ENCODE data around the gene EEPD1. TPM values are rescaled to one million over a fixed set of nuclear protein-coding genes. Genes with fewer than 3 reads are reported as not detected.

Gene EEPD1
- total RNA-seq, 3 donors from 2014 or later = 0.63 to 1.4 (median 1.3) TPM

GRCh38 chr7:36299223-36299774, 146.2 kb downstream of the EEPD1 start:
- no peaks in the 10 kb centered on the region for H3K9me3 Mint-ChIP-seq
- H3K4me3 Mint-ChIP-seq = no peak overlapping the region
- DNase-seq = no peak
- H3K27me3 Mint-ChIP-seq (ENCODE audit: low read depth) = no peaks in the 10 kb centered on the region
- ATAC-seq = no peak
- H3K36me3 Mint-ChIP-seq (ENCODE audit: insufficient read depth) = no peaks in the 10 kb centered on the region
- no peaks in the 10 kb centered on the region for H3K4me1 Mint-ChIP-seq (ENCODE audit: low read depth)

DNA sequence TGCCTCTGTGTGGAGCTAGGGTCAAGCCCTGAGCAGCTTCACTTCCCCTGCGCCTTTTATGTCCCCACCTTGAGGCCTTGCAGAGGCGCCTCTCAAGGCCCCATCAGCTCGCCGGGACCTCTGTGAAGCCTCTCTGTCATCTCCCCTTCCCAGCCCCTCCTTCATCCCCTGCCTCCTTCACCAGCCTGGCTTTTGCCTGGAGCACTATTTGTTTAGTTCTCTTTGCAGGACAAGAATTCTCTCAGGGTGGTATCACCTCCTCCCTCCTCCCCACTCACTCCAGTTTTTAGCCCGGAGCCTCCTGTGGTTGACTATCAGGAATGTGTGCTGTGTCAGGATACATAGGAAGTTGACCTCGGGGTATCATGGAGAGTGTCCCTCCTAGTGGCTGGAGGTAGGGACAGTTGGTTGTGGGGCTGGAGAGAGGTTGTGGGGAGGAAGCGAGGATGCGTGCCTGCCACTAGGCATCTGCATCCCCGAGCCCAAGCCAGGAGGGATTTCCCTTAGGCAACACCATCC, 146.8 kb downstream of the EEPD1 start:
- Mint-ChIP-seq H3K9me3 (no peaks in the 10 kb centered on the region), H3K36me3 (ENCODE audit: insufficient read depth) (no peaks in the 10 kb centered on the region), H3K4me3 (no peak overlapping the region), H3K4me1 (ENCODE audit: low read depth) (no peaks in the 10 kb centered on the region), H3K27me3 (ENCODE audit: low read depth) (no peaks in the 10 kb centered on the region)
- ATAC-seq (no peak), DNase-seq (no peak)

- Mint-ChIP-seq H3K4me3 (no peak overlapping the region), H3K4me1 (ENCODE audit: low read depth) (no peaks in the 10 kb centered on the region), H3K36me3 (ENCODE audit: insufficient read depth) (no peaks in the 10 kb centered on the region), H3K9me3 (no peaks in the 10 kb centered on the region), H3K27me3 (ENCODE audit: low read depth) (no peaks in the 10 kb centered on the region)
- DNase-seq = no peak
- ATAC-seq = no peak
Measured at GRCh38 chr7:36300696-36301350, 147.8 kb downstream of the EEPD1 start.

- H3K4me1 Mint-ChIP-seq (ENCODE audit: low read depth) = no peaks in the 10 kb centered on the region
- no peaks in the 10 kb centered on the region for H3K9me3 Mint-ChIP-seq
- no peak overlapping the region for H3K4me3 Mint-ChIP-seq
- no peak for ATAC-seq
- no peaks in the 10 kb centered on the region for H3K36me3 Mint-ChIP-seq (ENCODE audit: insufficient read depth)
- H3K27me3 Mint-ChIP-seq (ENCODE audit: low read depth) = no peaks in the 10 kb centered on the region
- DNase-seq = no peak
Measured at GRCh38 chr7:36301914-36302771, 149.1 kb downstream of the EEPD1 start.

DNA sequence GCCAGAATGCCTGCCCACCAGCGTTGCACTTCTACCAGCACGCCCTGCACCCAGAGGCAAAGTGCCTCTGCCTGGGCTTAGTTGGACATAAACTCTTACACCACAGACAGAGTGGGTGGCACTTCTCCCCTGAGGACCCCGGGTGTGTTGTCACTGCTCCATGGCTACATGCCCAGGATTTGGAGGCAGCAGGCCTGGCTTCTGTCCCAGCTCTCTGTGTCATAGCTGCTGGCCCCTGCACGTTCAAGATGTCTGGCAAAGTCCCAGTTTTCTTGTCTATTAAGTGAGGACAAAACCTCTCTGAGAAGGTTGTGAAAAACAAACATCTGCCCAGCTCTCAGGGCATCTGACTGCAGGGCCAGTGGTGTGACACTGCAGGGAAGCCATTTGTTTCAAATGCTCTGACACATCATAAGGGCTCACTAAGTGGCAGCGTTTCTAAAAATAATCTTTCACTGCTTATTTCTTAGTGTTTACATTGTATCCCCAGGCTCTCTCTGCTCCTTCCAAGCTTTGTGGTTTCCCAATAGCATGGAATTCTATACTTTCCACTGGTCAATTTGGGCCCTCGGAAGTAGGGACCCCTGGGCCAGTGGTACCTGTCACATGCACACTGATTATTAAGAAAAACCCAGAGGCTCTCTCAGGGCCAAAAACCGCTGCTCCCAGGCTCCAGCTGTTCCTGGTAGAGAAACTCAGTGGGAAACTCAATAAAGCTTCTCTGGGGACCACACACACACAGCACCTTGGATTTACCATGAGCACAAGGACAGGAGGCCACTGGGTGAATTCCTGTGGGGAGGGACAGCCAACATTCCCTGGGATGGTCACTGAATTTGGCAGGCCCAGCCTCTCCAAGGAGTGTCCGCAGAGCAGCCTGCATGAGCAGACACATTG, 150.4 kb downstream of the EEPD1 start:
- Mint-ChIP-seq H3K27me3 (ENCODE audit: low read depth) (no peaks in the 10 kb centered on the region), H3K36me3 (ENCODE audit: insufficient read depth) (no peaks in the 10 kb centered on the region), H3K9me3 (no peaks in the 10 kb centered on the region), H3K4me1 (ENCODE audit: low read depth) (no peaks in the 10 kb centered on the region), H3K4me3 (no peak overlapping the region)
- DNase-seq = no peak
- ATAC-seq = no peak

GRCh38 chr7:36304099-36304425, 151.0 kb downstream of the EEPD1 start:
- Mint-ChIP-seq H3K4me1 (ENCODE audit: low read depth) (no peaks in the 10 kb centered on the region), H3K4me3 (no peak overlapping the region), H3K9me3 (no peaks in the 10 kb centered on the region), H3K36me3 (ENCODE audit: insufficient read depth) (no peaks in the 10 kb centered on the region), H3K27me3 (ENCODE audit: low read depth) (no peaks in the 10 kb centered on the region)
- ATAC-seq (no peak), DNase-seq (no peak)

- H3K4me1 Mint-ChIP-seq (ENCODE audit: low read depth) = no peaks in the 10 kb centered on the region
- no peak for ATAC-seq
- no peaks in the 10 kb centered on the region for H3K36me3 Mint-ChIP-seq (ENCODE audit: insufficient read depth)
- H3K27me3 Mint-ChIP-seq (ENCODE audit: low read depth) = no peaks in the 10 kb centered on the region
- H3K9me3 Mint-ChIP-seq = no peaks in the 10 kb centered on the region
- no peak overlapping the region for H3K4me3 Mint-ChIP-seq
- no peak for DNase-seq
Measured at GRCh38 chr7:36305226-36305625, 152.2 kb downstream of the EEPD1 start.

GRCh38 chr7:36305648-36306047, 152.6 kb downstream of the EEPD1 start:
- DNase-seq (no peak), ATAC-seq (no peak)
- no peak overlapping the region for H3K4me3 Mint-ChIP-seq
- no peaks in the 10 kb centered on the region for H3K9me3 Mint-ChIP-seq
- no peaks in the 10 kb centered on the region for H3K36me3 Mint-ChIP-seq (ENCODE audit: insufficient read depth)
- no peaks in the 10 kb centered on the region for H3K4me1 Mint-ChIP-seq (ENCODE audit: low read depth)
- no peaks in the 10 kb centered on the region for H3K27me3 Mint-ChIP-seq (ENCODE audit: low read depth)

DNA sequence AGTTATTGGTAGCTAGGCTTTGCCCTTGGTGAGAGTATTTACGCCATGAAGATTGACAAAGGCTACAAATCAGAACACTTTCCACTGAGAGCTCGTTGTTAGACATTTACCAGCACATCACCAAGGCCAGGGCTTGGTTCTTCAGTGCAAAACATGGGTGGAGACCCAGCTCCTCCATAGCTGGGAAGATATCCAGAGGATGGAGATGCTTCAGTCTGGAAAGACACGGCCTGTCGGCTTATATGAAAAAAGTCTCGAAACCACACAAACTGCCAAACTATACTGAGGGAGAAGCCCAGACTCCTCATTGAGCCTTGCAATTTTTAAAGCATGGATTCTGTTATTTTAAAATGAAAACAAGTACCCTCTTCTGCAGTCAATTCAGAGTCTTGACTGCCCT, 153.2 kb downstream of the EEPD1 start:
- Mint-ChIP-seq H3K4me3 (no peak overlapping the region), H3K9me3 (no peaks in the 10 kb centered on the region), H3K36me3 (ENCODE audit: insufficient read depth) (no peaks in the 10 kb centered on the region), H3K27me3 (ENCODE audit: low read depth) (no peaks in the 10 kb centered on the region), H3K4me1 (ENCODE audit: low read depth) (no peaks in the 10 kb centered on the region)
- DNase-seq = no peak
- no peak for ATAC-seq

DNA sequence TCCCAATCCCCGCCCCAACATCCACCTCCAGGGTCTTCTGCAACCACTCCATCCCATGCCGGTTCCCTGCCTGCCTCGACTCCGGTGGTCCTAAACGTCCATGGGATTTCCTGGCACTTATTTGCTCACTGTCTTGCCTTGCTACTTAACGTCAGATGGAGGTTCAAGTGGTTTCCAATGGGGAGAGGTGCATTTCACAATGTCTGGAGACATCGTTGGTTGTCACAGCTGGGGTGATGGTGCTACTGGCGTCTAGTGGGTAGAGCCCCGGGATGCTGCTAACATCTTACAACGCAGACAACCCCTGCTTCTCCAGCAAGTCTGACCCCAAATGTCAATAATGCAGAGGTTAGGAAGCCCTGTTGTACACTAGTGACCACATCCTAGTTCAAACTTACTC, 153.7 kb downstream of the EEPD1 start:
- H3K27me3 Mint-ChIP-seq (ENCODE audit: low read depth) = no peaks in the 10 kb centered on the region
- H3K9me3 Mint-ChIP-seq = no peaks in the 10 kb centered on the region
- ATAC-seq (no peak), DNase-seq (no peak)
- no peaks in the 10 kb centered on the region for H3K36me3 Mint-ChIP-seq (ENCODE audit: insufficient read depth)
- H3K4me1 Mint-ChIP-seq (ENCODE audit: low read depth) = no peaks in the 10 kb centered on the region
- no peak overlapping the region for H3K4me3 Mint-ChIP-seq

DNA sequence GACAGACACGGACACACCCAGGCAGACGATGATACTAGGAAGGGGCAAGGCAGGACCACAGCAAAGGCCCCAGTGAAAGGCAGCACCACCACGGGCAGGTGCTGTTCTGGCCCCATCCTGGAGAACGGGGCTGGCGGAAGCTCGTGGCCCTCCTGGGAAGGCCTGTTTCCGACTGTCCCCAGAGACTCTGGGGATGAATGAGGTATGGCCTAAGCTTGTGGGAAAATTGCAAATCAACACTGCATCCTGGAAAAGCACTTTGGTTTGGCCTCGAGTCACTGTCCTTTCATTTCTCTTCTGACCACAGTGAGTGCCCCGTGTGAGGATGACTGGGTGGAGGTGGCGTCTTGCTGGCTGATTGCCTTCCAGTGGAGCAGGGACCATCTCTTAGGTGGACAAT, 155.0 kb downstream of the EEPD1 start:
- ATAC-seq = no peak
- Mint-ChIP-seq H3K4me3 (no peak overlapping the region), H3K36me3 (ENCODE audit: insufficient read depth) (no peaks in the 10 kb centered on the region), H3K9me3 (no peaks in the 10 kb centered on the region), H3K27me3 (ENCODE audit: low read depth) (no peaks in the 10 kb centered on the region), H3K4me1 (ENCODE audit: low read depth) (peaks cover 3% of the 10 kb centered on the region)
- DNase-seq = no peak

DNA sequence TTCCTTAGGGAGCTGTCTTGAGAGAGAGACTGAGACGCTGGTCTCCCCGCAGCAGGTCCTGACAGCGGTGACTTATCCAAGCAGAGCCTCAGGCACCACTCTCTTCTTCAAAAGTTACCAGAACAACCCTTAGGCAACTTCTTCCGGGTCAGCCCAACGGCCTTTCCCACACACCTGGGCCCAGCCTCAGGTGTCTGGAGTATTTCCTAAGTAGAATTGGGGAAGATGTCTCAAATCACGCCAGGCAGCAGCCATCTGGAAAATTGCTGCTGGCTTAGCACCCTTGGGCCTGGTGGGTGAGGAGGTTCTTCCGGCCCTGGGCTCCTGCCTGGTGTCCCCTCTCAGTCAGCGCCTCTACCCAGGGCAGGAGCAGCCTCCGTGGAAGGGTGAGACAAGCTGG, 156.2 kb downstream of the EEPD1 start:
- DNase-seq = no peak
- no peak overlapping the region for H3K4me3 Mint-ChIP-seq

DNA sequence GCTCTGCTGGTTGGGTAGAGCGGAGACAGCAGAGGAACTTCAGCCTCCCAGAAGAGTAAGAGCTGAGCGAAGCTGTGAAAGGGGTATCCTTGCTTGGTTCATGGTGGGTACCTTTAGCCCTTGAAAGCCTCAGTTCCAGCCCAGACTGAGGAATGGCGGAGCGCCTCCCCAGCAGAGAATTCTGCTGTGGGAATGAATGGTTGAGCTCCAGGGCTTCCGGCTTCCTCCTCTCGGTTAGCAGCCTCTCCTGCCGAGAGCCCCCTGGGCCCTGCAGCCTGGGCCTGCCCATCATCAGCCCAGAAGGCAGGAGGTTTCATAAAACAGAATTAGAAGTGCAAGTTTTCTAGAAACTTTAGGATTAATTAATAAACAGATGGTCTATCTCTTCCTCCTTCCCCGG, 156.7 kb downstream of the EEPD1 start:
- ATAC-seq (no peak), DNase-seq (no peak)
- Mint-ChIP-seq H3K36me3 (ENCODE audit: insufficient read depth) (no peaks in the 10 kb centered on the region), H3K4me1 (ENCODE audit: low read depth) (peaks cover 3% of the 10 kb centered on the region), H3K4me3 (no peak overlapping the region), H3K27me3 (ENCODE audit: low read depth) (no peaks in the 10 kb centered on the region), H3K9me3 (no peaks in the 10 kb centered on the region)

More for the DNA sequence above, 156.2 kb downstream of the EEPD1 start:
- no peaks in the 10 kb centered on the region for H3K27me3 Mint-ChIP-seq (ENCODE audit: low read depth)
- peaks cover 3% of the 10 kb centered on the region for H3K4me1 Mint-ChIP-seq (ENCODE audit: low read depth)
- H3K9me3 Mint-ChIP-seq = no peaks in the 10 kb centered on the region
- no peaks in the 10 kb centered on the region for H3K36me3 Mint-ChIP-seq (ENCODE audit: insufficient read depth)
- ATAC-seq = no peak

- no peak overlapping the region for H3K4me3 Mint-ChIP-seq
- peaks cover 3% of the 10 kb centered on the region for H3K4me1 Mint-ChIP-seq (ENCODE audit: low read depth)
- ATAC-seq (no peak), DNase-seq (no peak)
- H3K36me3 Mint-ChIP-seq (ENCODE audit: insufficient read depth) = no peaks in the 10 kb centered on the region
- H3K27me3 Mint-ChIP-seq (ENCODE audit: low read depth) = no peaks in the 10 kb centered on the region
- no peaks in the 10 kb centered on the region for H3K9me3 Mint-ChIP-seq
Measured at GRCh38 chr7:36310897-36311296, 157.8 kb downstream of the EEPD1 start.

Measured in activated T-cell treated with anti-CD3 and anti-CD28 coated beads, Interleukin-2, amount 50 U/mL, for 4 hours (primary cell).